Hepatocyte (in vitro differentiated cells): ENCODE results near the gene XPO6.

Experiments
- EZH2 ChIP-seq: fragments of 200-600 bp; sonication (generic); IDR thresholded peaks from 2 replicates; pipeline ENCODE4 v1.6.1; 2016; ENCODE audit warnings: antibody characterized with exemption, mild to moderate bottlenecking, borderline replicate concordance
- EZH2phosphoT487 ChIP-seq: fragments of 200-600 bp; sonication (generic); IDR thresholded peaks from one replicate; pipeline ENCODE4 v1.6.1; 2018; ENCODE audit warnings: antibody characterized with exemption, mild to moderate bottlenecking, low read depth, moderate library complexity; ENCODE audit not compliant: unreplicated experiment, severe bottlenecking
- TF ChIP-seq, protein P1 (sequence below): fragments of 200-600 bp; sonication (generic); IDR thresholded peaks from 2 replicates; pipeline ENCODE4 v1.5.1; 2016; ENCODE audit warnings: antibody characterized with exemption, mild to moderate bottlenecking; ENCODE audit not compliant: poor library complexity

DNA sequence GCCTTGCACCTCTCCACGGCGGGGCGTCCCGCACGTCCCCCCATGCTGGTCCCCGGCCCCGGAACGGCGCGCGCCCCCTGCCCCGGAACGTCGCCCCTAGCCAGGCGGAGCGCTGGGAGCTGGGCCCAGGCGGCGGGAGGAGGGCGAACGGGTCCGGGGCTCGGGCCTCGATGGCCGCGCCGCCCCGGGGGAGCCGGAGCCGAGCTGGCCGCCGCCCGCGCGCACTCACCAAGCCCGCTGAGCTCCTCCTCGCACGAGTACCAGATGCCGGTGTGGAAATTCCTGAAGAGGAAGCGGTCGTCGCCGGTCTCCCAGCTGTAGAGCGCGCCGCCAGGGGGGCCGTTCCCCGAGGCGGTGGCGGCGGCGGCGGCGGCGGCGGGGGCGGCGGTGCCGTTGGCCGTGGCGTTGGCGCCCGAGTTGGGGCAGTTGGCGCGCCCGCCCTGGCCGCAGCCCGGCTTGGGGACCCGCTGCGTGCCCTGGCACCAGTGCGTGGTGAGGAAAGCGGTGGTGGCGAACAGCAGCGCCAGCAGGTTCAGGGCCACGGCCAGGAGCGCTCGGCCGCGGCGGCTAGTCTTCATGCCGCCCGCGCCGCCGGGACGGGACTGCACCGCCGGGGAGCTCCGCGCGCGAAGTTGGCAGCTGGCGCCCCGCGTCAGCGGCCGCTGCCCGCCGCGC, 148.8 kb downstream of the XPO6 start:
- TF ChIP-seq, protein P1, sequence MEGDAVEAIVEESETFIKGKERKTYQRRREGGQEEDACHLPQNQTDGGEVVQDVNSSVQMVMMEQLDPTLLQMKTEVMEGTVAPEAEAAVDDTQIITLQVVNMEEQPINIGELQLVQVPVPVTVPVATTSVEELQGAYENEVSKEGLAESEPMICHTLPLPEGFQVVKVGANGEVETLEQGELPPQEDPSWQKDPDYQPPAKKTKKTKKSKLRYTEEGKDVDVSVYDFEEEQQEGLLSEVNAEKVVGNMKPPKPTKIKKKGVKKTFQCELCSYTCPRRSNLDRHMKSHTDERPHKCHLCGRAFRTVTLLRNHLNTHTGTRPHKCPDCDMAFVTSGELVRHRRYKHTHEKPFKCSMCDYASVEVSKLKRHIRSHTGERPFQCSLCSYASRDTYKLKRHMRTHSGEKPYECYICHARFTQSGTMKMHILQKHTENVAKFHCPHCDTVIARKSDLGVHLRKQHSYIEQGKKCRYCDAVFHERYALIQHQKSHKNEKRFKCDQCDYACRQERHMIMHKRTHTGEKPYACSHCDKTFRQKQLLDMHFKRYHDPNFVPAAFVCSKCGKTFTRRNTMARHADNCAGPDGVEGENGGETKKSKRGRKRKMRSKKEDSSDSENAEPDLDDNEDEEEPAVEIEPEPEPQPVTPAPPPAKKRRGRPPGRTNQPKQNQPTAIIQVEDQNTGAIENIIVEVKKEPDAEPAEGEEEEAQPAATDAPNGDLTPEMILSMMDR = no peak
- TF ChIP-seq EZH2phosphoT487 = no peak
- TF ChIP-seq EZH2 = no peak
